ENCODE data around the gene PPIF.

DNA sequence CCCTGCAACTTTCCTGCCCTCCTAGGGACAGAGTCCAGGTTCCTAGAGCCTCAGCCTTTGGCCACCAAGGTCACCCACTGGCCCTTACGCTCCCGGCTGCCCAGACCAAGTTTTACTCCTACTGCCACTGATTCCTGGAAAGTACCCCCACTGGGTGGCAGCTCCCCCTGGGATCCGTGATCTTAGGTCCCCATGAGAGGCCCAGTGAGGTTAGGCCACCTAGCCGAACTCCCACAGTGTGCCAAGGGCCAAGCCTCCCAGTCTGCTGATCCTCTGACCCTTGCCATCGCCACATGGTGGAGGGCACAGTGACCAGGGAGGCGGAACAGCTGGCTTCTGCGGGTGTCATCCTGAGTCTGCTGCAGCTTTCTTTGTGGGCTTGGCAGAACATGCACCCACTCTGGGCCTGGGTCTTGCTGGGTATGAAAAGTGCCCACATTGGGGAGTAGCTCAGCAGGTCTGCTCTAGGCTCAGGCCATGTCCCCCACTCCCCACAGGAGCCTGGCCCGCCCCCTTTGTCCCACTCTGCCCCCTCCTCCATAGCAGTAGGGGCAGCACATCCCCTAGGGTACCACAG, 40.5 kb upstream of the PPIF start:
- TF ChIP-seq, protein P1, sequence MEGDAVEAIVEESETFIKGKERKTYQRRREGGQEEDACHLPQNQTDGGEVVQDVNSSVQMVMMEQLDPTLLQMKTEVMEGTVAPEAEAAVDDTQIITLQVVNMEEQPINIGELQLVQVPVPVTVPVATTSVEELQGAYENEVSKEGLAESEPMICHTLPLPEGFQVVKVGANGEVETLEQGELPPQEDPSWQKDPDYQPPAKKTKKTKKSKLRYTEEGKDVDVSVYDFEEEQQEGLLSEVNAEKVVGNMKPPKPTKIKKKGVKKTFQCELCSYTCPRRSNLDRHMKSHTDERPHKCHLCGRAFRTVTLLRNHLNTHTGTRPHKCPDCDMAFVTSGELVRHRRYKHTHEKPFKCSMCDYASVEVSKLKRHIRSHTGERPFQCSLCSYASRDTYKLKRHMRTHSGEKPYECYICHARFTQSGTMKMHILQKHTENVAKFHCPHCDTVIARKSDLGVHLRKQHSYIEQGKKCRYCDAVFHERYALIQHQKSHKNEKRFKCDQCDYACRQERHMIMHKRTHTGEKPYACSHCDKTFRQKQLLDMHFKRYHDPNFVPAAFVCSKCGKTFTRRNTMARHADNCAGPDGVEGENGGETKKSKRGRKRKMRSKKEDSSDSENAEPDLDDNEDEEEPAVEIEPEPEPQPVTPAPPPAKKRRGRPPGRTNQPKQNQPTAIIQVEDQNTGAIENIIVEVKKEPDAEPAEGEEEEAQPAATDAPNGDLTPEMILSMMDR (conservative IDR thresholded peaks at IDR 0.05) = no peak
- TF ChIP-seq EZH2 (IDR thresholded peaks at IDR 0.05; ENCODE audit: low read depth) = no peak
